Activated T-cell treated with anti-CD3 and anti-CD28 coated beads for 48 hours (primary cell): ENCODE results near the gene SLC25A15.
"Not testable (repeated sequence)": the region's sequence is repeated elsewhere in the genome, so short reads cannot be mapped to it uniquely, and the experiment has no call there.

Experiments used
- DNase-seq: peaks from one replicate; pipeline ENCODE4 v3.0.0-alpha.2; 2020; ENCODE audit warnings: low read depth

Gene SLC25A15

DNA sequence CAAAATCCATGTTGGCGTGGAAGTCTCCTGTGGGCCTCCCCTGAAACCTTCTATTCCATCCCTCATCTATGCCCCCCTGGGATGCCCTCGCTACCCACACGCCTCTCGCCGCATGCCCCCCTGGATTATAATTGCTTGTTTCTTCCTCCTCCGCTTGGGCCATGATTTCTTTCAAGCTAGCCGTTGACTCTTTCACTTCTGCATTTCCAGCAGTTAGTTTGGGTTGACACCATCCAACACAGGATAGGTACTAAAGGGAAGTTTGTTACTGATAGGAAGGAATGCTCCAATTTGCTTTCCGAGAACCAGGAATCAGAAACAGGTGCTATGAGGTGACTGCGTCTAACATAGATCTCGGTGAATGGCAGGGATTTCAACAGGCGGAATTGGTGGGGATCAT, 7.7 kb upstream of the SLC25A15 start:
- no peak for DNase-seq

DNA sequence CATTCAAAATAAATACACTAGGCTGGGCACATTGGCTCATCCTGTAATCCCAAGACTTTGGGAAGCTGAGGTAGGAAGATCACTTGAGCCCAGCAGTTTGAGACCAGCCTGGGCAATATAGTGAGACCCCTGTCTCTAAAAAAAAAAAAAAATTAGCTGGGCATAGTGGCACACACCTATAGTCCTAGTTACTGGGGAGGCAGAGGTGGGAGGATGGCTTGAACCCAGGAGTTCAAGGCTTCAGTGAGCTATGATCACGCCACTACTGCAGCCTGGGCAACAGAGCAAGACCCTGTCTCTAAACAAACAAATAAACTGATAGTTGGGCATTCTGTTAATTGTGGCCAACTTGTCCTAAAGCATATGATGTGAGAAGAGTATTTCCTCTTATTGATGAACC, 6.4 kb upstream of the SLC25A15 start:
- not testable (repeated sequence) for DNase-seq

GRCh38 chr13:40784540-40784939, 4.9 kb upstream of the SLC25A15 start:
- DNase-seq = no peak

DNA sequence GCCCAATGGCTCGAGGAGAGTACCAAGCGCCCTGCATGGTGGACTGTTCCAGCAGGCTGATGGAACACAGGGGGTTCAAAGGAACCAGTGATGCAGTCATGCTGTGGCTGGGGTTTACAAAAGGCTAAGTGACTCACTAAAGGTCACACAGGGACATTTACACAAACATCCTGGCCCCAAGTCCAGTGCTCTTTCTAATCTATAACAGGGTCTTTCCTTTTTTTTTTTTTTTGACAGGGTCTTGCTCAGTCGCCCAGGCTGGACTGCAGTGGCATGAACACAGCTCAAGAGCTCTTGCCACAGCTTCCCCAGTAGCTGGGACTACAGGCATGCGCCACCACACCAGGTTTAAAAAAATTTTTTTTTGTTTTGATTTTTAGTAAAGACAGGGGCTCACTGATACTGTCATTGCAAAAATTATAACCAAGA, 2.8 kb upstream of the SLC25A15 start:
- DNase-seq = no peak

DNA sequence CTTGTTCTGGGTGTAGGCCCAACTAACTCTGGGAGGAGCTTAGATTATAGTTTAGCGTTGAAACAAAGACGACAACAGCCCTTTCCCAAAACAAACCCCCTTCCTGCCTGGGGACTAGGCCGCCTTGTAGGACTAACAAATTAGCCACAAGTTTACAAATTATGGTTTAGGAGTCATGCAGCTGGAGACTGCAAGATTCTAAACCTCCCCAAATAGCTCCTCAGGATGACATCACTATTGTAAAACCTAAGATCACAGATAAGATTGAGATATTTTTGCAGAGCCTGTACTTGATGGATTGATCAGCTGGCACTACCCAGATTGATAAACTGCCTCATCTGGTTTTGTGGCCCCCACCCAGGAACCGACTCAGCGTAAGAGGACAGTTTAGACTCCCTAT, 2.3 kb upstream of the SLC25A15 start:
- no peak for DNase-seq

DNA sequence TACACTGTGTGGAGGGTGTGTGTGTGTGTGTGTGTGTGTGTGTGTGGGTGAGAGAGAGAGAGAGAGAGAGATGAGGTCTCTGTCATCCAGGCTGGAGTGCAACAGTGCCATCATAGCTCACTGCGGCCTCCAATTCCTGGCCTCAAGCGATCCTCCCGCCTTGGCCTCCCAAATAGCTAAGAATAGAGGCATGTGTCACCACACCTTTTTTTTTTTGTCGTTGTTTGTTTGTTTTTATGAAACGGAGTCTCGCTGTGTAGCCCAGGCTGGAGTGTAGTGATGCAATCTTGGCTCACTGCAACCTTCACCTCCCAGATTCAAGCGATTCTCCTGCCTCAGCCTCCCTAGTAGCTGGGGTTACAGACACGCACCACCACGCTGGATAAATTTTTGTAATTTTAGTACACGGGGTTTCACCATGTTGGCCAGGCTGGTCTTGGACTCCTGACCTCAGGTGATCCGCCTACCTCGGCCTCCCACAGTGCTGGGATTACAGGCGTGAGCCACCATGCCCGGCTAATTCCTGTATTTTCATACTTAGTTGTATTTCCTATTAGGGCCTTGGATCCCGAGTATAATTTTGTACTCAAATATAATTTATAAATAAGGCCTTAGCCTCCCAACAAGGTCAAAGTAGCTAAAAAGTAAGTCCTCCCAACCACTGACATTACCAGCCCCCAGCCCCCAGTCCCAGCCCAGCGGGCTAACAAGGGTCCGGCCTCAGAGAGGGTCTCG, 704 bp upstream of the SLC25A15 start:
- DNase-seq = not testable (repeated sequence)

DNA sequence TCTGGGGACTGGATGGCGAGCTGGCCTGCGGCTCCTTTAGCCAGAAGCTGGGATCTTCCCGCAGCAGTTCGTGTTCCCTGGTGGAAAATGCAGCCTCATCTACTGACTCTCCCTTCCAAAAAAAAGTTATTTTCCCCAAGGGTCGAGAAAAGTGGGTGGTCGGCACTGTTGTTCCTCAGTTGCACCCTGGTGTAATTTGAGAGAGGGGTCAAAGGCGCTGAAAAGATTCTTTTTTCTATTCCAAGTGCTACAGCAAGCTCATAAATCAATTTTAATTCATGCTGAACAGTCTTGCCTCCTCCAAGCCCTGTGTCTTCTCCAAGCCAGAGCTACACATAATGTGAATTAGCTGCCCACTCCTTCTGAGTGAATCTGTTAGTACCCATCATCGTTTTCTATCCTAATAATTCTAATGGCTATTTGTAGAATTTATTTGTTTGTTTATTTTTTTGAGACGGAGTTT, 774 bp downstream of the SLC25A15 start:
- no peak for DNase-seq

- DNase-seq = no peak
Observed at GRCh38 chr13:40792284-40793051, 3.1 kb downstream of the SLC25A15 start.

GRCh38 chr13:40793339-40793738, 3.9 kb downstream of the SLC25A15 start:
- DNase-seq = no peak

- DNase-seq = no peak
Observed at GRCh38 chr13:40794414-40795368, 5.3 kb downstream of the SLC25A15 start.

DNA sequence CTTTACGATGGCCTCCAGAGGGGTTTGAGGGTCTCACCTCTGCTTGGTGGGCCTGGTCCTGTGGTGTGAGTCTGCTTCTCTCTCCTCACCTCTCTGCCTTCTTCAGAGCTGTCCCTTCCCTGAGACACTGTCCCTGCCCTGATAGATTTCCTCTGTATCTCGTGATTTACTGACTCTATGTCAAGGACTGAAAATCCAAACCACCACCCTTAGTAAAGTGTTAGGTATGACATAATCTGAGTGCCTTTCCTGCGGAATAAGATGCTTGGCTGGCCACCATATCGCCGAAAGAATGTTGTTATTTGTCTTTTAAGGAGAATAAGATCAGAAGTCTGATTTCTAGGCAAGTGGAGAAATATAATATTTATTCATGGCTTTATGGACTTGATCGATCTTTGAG, 7.2 kb downstream of the SLC25A15 start:
- DNase-seq = no peak

GRCh38 chr13:40798380-40798779, 9.0 kb downstream of the SLC25A15 start:
- DNase-seq = no peak

DNA sequence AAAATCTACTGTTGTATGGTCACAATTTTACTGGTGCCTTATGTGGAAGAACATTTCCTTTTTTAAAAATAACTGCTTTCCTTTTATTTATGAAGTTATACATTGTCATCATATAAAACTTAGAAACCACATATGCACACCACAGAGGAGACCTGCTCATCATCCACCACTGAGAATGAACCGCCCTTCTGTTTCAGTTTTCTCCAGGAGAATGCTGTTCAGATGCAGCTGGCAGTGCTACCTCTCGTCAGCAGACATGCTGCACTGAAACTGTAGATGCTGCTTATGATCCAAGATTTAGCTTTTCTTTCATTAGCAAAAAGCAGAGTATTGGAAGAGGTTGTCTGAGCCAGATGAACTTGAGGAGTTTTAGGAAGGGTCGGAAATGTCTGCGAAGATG, 10.1 kb downstream of the SLC25A15 start:
- no peak for DNase-seq

DNA sequence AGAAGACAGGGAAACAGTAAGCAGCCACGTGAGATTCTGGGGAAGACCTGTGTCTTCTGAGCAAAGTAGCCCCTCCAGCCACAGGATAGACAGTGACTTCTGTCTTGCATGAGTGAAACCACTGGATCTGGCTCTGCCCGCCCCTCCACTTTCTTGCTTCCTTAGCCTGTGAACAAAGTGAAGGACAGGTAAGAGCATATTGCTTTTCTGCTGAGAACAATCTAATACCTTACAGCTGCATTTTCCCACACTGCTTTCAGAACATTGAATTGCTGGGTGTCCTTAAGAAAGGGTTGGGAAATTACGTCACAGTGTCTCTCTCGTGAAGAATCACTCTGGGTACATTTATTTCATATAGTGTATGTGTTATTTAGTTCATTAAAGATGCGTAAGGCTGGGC, 11.1 kb downstream of the SLC25A15 start:
- no peak for DNase-seq

DNA sequence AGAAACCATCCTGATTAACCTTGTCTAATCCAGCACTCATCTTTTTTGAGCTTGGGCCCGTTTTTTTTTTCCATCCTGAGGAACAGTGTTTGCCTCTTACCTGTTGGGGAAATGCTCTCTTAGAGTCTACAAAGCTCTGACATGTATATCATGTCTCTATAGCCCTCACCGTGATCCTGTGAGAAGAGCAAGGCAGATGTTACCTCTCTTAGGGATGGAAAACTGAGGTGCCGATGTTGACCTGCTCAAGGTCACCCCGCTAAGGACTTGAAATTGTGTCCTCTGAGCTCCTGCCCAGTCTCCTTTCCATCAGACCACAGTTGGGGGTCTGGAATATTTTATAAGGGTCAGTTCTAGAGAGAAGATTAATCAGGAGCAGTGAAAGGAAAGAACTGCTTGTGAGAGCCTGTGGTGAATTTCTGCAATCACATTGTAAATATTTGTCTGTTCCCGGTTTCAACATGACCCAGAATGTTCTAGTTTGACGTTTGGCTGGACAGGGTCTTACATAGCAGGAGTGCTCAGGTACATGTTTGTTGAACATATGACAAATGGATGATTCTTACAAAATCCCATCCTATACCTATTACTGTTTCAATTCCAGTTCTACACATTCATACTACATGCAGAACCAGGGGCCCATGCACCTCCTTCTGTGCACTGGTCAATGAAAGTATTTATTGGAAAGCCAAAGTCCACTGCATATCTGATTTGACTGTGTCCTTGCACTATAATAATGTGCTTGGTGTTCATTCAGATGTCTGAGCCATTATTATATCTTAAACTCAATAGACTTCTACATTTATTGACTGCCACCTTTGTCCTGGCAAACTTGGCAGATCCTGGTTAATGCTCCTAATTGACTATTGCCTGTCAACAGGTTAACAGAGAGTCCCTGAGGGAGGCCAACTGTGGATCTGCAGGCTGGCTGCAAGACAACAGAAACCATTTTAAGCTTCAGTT, 12.1 kb downstream of the SLC25A15 start:
- no peak for DNase-seq

DNA sequence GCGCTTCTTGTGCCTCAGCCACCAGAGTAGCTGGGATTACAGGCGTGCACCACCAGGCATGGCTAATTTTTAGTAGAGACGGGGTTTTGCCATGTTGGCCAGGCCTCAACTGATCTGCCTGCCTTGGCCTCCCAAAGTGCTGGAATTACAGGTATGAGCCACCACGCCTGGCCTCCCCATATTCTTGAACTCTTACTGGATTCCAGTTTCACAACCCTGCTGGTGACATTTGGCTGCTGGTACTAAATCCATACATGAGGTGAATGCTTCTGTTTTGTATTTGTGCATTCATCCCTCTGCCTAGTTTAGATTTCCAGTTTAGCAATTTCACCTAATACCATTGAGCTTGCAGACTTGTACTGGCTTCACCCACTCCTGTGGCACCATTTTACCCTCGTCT, 13.9 kb downstream of the SLC25A15 start:
- DNase-seq = no peak

DNA sequence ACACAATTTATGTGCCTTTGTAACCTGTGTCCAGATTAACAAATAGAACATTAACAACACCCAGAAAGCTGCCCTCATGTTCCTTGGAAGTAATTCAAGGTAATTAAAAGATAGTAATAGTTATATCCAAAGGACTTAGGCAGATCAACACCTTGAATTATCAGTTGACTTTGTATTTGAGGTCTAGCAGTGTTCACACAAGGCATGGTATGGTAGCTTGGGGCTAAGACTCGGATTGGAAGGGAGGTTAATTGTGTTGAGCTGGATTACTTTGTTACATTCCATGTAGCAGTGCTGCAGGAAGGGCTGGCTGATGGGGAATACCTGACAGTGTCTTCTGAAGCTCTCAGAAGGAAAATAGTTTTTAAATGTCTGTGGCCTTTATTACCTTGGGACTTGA, 16.8 kb downstream of the SLC25A15 start:
- DNase-seq = no peak

- no peak for DNase-seq
Observed at GRCh38 chr13:40809471-40809870, 20.1 kb downstream of the SLC25A15 start.

DNA sequence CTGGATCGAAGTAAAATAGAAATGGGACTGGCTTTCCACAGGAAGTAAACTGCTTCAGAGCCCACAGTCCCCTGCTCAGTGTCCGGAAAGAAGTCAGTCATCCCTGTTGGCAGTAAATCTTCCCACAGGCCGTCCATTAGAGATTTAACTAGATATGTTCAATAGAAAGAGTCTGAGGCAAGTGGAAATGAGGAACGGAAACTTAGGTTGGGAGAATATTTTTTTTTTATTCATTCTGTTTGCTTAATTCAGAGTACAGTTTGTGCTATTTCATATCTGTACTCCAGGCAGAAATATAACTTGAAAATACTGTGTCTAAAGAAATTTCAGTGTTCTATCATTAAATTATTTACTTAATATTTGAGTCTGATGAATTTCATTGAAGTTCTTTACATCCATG, 22.7 kb downstream of the SLC25A15 start:
- DNase-seq = no peak

DNA sequence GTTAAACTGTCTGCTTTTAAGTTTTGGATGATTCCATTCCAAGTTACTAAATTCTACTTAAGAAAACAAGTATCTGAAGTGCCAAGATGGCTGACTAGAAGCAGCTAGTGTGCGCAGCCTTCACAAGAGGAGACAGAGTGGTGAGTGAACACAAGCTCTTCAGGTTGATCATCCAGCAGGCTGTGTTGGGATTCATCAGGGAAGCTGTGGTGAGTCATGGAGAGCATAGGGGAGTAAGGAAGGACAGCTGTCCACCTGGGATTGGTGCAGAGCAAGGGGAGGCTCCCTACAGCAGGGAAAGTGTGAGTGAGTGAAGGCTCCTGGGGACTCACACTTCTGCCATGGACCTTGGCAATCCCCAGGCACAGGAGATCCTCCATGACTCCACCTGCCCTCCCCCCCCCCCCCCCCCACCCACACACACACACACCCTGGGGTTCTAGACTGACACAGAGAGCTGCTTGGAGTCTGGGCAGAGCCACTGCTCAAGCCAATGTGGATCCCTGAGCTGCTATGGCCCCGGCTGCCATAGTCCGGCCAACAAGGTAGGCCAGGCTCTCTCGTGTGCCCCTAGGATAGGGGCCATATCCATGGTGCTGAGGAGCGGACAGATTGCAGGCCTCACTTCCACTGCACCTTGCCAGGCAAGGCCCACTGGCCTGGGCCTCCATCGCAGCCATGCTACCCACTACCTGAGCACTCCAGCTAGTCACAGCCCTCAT, 23.5 kb downstream of the SLC25A15 start:
- DNase-seq = no peak
